ENCODE data around the gene ATP13A1.
"Not testable (repeated sequence)": the region's sequence is repeated elsewhere in the genome, so short reads cannot be mapped to it uniquely, and the experiment has no call there.

The ATP13A1 gene

GRCh38 chr19:19663256-19664120 is at the start of gene ATP13A1:
Gene ATP13A1 (minus strand): TSS chr19:19663676. CDS start chr19:19663666, 10 bp downstream.
- peak; percentile 92 for DNase-seq (ENCODE audit: low read depth)

- DNase-seq (ENCODE audit: low read depth) = no peak
These were observed 48.7 kb upstream of the ATP13A1 start for GRCh38 chr19:19711934-19712828.

GRCh38 chr19:19711306-19711933 is 47.9 kb upstream of the ATP13A1 start:
- no peak for DNase-seq (ENCODE audit: low read depth)

- no peak for DNase-seq (ENCODE audit: low read depth)
These were observed 47.0 kb upstream of the ATP13A1 start for GRCh38 chr19:19710506-19710905.

GRCh38 chr19:19704836-19705235 is 41.4 kb upstream of the ATP13A1 start:
- no peak for DNase-seq (ENCODE audit: low read depth)

GRCh38 chr19:19700493-19700892 is 37.0 kb upstream of the ATP13A1 start:
- DNase-seq (ENCODE audit: low read depth) = not testable (repeated sequence)

GRCh38 chr19:19697589-19697988 is 34.1 kb upstream of the ATP13A1 start:
- DNase-seq (ENCODE audit: low read depth) = no peak

GRCh38 chr19:19696386-19696785 is 32.9 kb upstream of the ATP13A1 start:
- DNase-seq (ENCODE audit: low read depth) = no peak

- no peak for DNase-seq (ENCODE audit: low read depth)
These were observed 28.2 kb upstream of the ATP13A1 start for GRCh38 chr19:19691683-19692082.

GRCh38 chr19:19689023-19689422 is 25.5 kb upstream of the ATP13A1 start:
- not testable (repeated sequence) for DNase-seq (ENCODE audit: low read depth)

- DNase-seq (ENCODE audit: low read depth) = no peak
These were observed 23.6 kb upstream of the ATP13A1 start for GRCh38 chr19:19687090-19687489.

GRCh38 chr19:19686580-19686979 is 23.1 kb upstream of the ATP13A1 start:
- no peak for DNase-seq (ENCODE audit: low read depth)

- not testable (repeated sequence) for DNase-seq (ENCODE audit: low read depth)
These were observed 22.6 kb upstream of the ATP13A1 start for GRCh38 chr19:19686119-19686518.

- DNase-seq (ENCODE audit: low read depth) = no peak
These were observed 15.9 kb upstream of the ATP13A1 start for GRCh38 chr19:19679176-19680073.

- DNase-seq (ENCODE audit: low read depth) = no peak
These were observed 14.1 kb upstream of the ATP13A1 start for GRCh38 chr19:19677579-19677978.

- no peak for DNase-seq (ENCODE audit: low read depth)
These were observed 10.8 kb upstream of the ATP13A1 start for GRCh38 chr19:19674315-19674714.

- no peak for DNase-seq (ENCODE audit: low read depth)
These were observed 9.3 kb upstream of the ATP13A1 start for GRCh38 chr19:19672816-19673215.

- DNase-seq (ENCODE audit: low read depth) = no peak
These were observed 6.6 kb upstream of the ATP13A1 start for GRCh38 chr19:19670070-19670551.

GRCh38 chr19:19668230-19669012 is 4.9 kb upstream of the ATP13A1 start, which contains the start of gene ZNF101:
Gene ZNF101 (plus strand): TSS chr19:19668839. CDS start chr19:19668964, 125 bp downstream.
- peak; percentile 89 for DNase-seq (ENCODE audit: low read depth)

- DNase-seq (ENCODE audit: low read depth) = not testable (repeated sequence)
These were observed 2.0 kb upstream of the ATP13A1 start for GRCh38 chr19:19665420-19665948.
